GM23248 (cell line): ENCODE measurements around the gene RPL22. TPM values are rescaled to one million over a fixed set of nuclear protein-coding genes. Genes with fewer than 3 reads are reported as not detected.

Source experiments
- DNase-seq: peaks from one replicate; pipeline ENCODE4 v3.0.0-alpha.2; 2015
- H2AFZ ChIP-seq: fragments of 200-600 bp; sonication (generic); 2 replicates; pipeline ENCODE4 v1.6.1; 2016; ENCODE audit warnings: antibody characterized with exemption
- H3F3A ChIP-seq: fragments of 200-600 bp; sonication (generic); 2 replicates; pipeline ENCODE4 v1.6.1; 2016; ENCODE audit warnings: mild to moderate bottlenecking, antibody characterized with exemption, mixed run types; ENCODE audit not compliant: insufficient read depth
- H3K27ac ChIP-seq: fragments of 200-600 bp; sonication (generic); 2 replicates; pipeline ENCODE4 v1.5.1; 2016; ENCODE audit warnings: mild to moderate bottlenecking
- H3K27me3 ChIP-seq: fragments of 200-600 bp; sonication (generic); replicated peaks from 2 replicates; pipeline ENCODE4 v1.6.1; 2016; ENCODE audit warnings: mild to moderate bottlenecking; ENCODE audit not compliant: insufficient read depth
- H3K36me3 ChIP-seq: fragments of 200-600 bp; sonication (generic); 2 replicates; pipeline ENCODE4 v1.6.1; 2016; ENCODE audit warnings: low read depth, mild to moderate bottlenecking
- H3K4me1 ChIP-seq: fragments of 200-600 bp; sonication (generic); 2 replicates; pipeline ENCODE4 v1.6.1; 2016; ENCODE audit warnings: mild to moderate bottlenecking; ENCODE audit not compliant: insufficient read depth
- H3K4me2 ChIP-seq: fragments of 200-600 bp; sonication (generic); one replicate; pipeline ENCODE4 v1.6.1; 2016; ENCODE audit warnings: mild to moderate bottlenecking; ENCODE audit not compliant: unreplicated experiment
- H3K4me3 ChIP-seq: fragments of 200-600 bp; sonication (generic); 2 replicates; pipeline ENCODE4 v1.5.1; 2016; ENCODE audit warnings: mild to moderate bottlenecking
- H3K79me2 ChIP-seq: fragments of 200-600 bp; sonication (generic); 2 replicates; pipeline ENCODE4 v1.6.1; 2016; ENCODE audit warnings: mild to moderate bottlenecking; ENCODE audit not compliant: insufficient read depth
- H3K9ac ChIP-seq: fragments of 200-600 bp; sonication (generic); 2 replicates; pipeline ENCODE4 v1.6.1; 2016; ENCODE audit warnings: mild to moderate bottlenecking
- H3K9me2 ChIP-seq: fragments of 200-600 bp; sonication (generic); 2 replicates; pipeline ENCODE4 v1.6.1; 2016; ENCODE audit warnings: mixed run types, mild to moderate bottlenecking, moderate library complexity; ENCODE audit not compliant: insufficient read depth
- H3K9me3 ChIP-seq: fragments of 200-600 bp; sonication (generic); one replicate; pipeline ENCODE4 v1.6.1; 2017; ENCODE audit warnings: low read depth
- H4K20me1 ChIP-seq: fragments of 200-600 bp; sonication (generic); 2 replicates; pipeline ENCODE4 v1.6.0; 2016; ENCODE audit not compliant: insufficient read depth
- EZH2 ChIP-seq: fragments of 200-600 bp; sonication (generic); IDR thresholded peaks from 2 replicates; pipeline ENCODE4 v1.6.1; 2018; ENCODE audit warnings: antibody characterized with exemption, mild to moderate bottlenecking; ENCODE audit not compliant: insufficient read depth, poor library complexity, severe bottlenecking
- EZH2phosphoT487 ChIP-seq: fragments of 200-600 bp; sonication (generic); IDR thresholded peaks from 2 replicates; pipeline ENCODE4 v1.6.1; 2018; ENCODE audit warnings: antibody characterized with exemption, moderate library complexity, mild to moderate bottlenecking, low read depth; ENCODE audit not compliant: insufficient read depth
- WGBS, 2 experiments: methylation state at CpG; one replicate each; pipeline ENCODE4 v1.1.6; 2015 to 2017; ENCODE audit warnings: low lambda C conversion rate in 2 of 2, low coverage in 1 of 2; ENCODE audit errors: missing lambda C conversion rate in 2 of 2; 5-methylcytosine and 5-hydroxymethylcytosine counted together
- in situ Hi-C: fragments of 300-500 bp; cut with MboI; formaldehyde crosslinking; loops from 2 replicates; pipeline ENCODE4 v1.15.0; 2020
- polyA plus RNA-seq: library from polyadenylated mRNA; unstranded; fragments of >200 nt; fragmentation: Nextera tagmentation; extraction: Ambion mirVana; gene quantifications from 2 replicates; pipeline ENCODE4 v1.2.1, GENCODE V29; 2016
- total RNA-seq: library from RNA; depleted of rRNA; stranded (reverse); fragments of >200 nt; shearing (Covaris generic); gene quantifications from 2 replicates; pipeline ENCODE4 v1.2.3, GENCODE V29; 2014

Gene RPL22
- total and polyA plus RNA-seq, 2 experiments from 2014 or later = 127 to 137 TPM

DNA sequence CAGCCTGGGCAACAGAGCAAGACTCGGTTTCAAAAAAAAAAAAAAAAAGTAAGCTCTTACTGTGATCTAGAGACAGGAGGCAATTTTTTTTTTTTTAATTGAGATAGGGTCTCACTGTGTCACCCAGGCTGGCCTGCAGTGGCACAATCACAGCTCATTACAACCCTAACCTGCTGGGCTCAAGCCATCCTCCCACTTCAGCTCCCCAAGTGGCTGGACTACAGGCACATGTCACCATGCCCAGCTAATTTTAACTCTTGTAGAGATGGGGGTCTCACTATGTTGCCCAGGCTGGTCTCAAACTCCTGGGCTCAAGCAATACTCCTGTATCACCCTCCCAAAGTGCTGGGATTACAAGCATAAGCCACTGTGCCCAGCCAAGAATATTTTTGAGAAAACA, 7.4 kb downstream of the RPL22 start:
- Histone ChIP-seq H3K9me3 (no peaks in the 10 kb centered on the region), H3K4me2 (no peak overlapping the region), H3K4me1 (no peaks in the 10 kb centered on the region), H3K79me2 (peaks cover 97% of the 10 kb centered on the region), H3K4me3 (no peak overlapping the region), H3K36me3 (peaks cover 37% of the 10 kb centered on the region), H3K9ac (no peak overlapping the region), H3K27me3 (no peaks in the 10 kb centered on the region), H2AFZ (no peak overlapping the region), H4K20me1 (peaks cover 13% of the 10 kb centered on the region; the same call in 1 of the 2 replicates), H3K27ac (no peak overlapping the region), H3F3A (0 out of 2 replicates have a peak, but pooled peaks cover 7% of the 10 kb centered on the region), H3K9me2 (no peaks in the 10 kb centered on the region)
- in situ Hi-C loops = no loop called here
- no peak for DNase-seq
- 62 to 100% methylated on average over 1 of the region's 1 CpG for WGBS, 2 experiments
- TF ChIP-seq EZH2 (no peak), EZH2phosphoT487 (no peak)

DNA sequence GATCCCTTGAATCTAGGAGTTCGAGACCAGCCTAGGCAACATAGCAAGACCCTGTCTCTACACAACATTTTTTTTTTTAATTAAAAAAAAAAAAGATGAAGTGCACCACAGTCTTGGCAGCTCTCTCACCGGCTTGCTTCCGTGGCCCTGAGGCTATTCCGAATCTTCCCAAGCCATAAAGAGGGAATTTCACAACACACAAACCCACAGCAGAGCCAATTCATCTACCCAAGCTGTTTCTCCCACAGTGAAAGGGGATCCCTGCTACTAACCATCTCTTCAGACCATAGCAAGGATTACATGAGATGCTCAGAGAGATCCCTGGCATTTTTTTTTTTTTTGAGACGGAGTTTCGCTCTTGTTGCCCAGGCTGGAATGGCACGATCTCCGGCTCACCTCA, 10.9 kb downstream of the RPL22 start:
- no peak overlapping the region for H3K27ac ChIP-seq
- H3K9me3 ChIP-seq = no peaks in the 10 kb centered on the region
- no peaks in the 10 kb centered on the region for H3K27me3 ChIP-seq
- peaks cover 66% of the 10 kb centered on the region for H3K79me2 ChIP-seq
- no peak overlapping the region for H3K4me2 ChIP-seq
- H4K20me1 ChIP-seq = peaks cover 16% of the 10 kb centered on the region; the same call in 1 of the 2 replicates
- no peak overlapping the region for H3K9ac ChIP-seq
- no peak overlapping the region for H3K4me3 ChIP-seq
- in situ Hi-C loops = no loop called here
- no peak for DNase-seq
- TF ChIP-seq EZH2phosphoT487 (no peak), EZH2 (no peak)
- peaks cover 31% of the 10 kb centered on the region for H3F3A ChIP-seq
- H3K4me1 ChIP-seq = peaks cover 5% of the 10 kb centered on the region
- no peak overlapping the region for H2AFZ ChIP-seq
- H3K36me3 ChIP-seq = peaks cover 19% of the 10 kb centered on the region; the same call in 1 of the 2 replicates
- H3K9me2 ChIP-seq = no peaks in the 10 kb centered on the region
- WGBS, 2 experiments = 84 to 87% methylated on average over 8 of the region's 8 CpGs

DNA sequence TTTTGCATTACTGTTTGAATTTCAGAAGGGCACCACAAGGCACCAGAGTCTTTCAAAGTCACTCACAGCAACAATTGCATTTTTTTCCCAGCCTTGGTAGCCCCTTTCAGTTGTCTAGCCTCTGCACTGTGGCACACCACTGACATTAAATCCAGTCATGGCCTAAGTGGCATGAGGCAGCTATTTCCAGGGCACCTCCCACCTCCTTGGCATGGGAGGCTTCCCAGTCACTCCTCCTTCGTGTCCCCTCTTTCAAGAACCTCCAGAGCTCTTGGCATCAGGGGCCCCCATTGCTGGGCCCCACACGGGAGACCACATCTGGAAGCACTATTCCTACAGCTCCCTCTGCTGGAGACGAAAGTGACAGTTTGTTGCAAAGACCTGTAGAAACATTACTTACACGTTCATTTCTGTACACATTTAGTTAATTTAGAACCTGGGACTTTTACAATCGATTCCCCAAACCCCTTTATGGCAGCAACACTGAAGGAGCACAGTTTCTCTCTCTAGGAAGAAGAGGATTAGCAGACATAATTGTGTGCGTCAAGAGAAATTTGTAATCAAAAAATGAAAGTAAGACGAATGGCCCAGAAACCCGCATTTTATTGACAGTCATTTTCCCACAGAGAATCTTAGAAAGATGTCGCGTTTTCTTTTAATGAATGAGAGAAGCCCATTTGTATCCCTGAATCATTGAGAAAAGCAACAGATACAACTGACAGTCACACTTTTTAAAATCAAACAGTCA, 13.6 kb downstream of the RPL22 start:
- H3K27me3 ChIP-seq = no peaks in the 10 kb centered on the region
- TF ChIP-seq EZH2 (no peak), EZH2phosphoT487 (no peak)
- peaks cover 16% of the 10 kb centered on the region; the same call in 1 of the 2 replicates for H3K36me3 ChIP-seq
- no peaks in the 10 kb centered on the region for H3K9me2 ChIP-seq
- DNase-seq = peak; percentile 62
- H3K4me1 ChIP-seq = peaks cover 8% of the 10 kb centered on the region
- H3K9me3 ChIP-seq = no peaks in the 10 kb centered on the region
- no peak overlapping the region for H3K27ac ChIP-seq
- H3K4me3 ChIP-seq = no peak overlapping the region
- H3K9ac ChIP-seq = no peak overlapping the region
- peaks cover 16% of the 10 kb centered on the region; the same call in 1 of the 2 replicates for H4K20me1 ChIP-seq
- in situ Hi-C loops = no loop called here
- WGBS, 2 experiments = 68 to 74% methylated on average over 10 of the region's 10 CpGs
- H2AFZ ChIP-seq = no peak overlapping the region
- H3K4me2 ChIP-seq = no peak overlapping the region
- H3K79me2 ChIP-seq = peaks cover 42% of the 10 kb centered on the region
- H3F3A ChIP-seq = peaks cover 39% of the 10 kb centered on the region

DNA sequence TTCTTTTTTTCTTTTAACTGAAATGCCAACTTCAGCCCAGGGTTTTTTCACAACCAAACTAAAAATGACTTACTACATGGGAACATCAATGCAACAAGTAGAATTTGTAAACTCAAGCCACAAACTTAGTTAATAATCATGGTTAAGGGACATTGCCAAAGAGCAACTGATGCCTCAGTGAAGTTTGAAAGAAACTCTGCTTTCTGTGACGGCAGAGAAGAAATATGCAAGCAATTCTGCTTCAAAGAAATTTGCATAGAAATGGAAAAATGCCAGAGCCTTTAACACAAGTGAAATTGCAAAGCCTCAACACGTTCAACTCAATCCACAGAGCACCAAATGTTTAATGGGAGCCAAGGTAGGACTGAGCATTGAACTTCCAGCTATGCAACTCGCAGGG, 14.2 kb downstream of the RPL22 start:
- Histone ChIP-seq H3F3A (peaks cover 35% of the 10 kb centered on the region), H3K36me3 (peaks cover 10% of the 10 kb centered on the region; the same call in 1 of the 2 replicates), H4K20me1 (peaks cover 16% of the 10 kb centered on the region; the same call in 1 of the 2 replicates), H3K79me2 (peaks cover 36% of the 10 kb centered on the region), H3K4me1 (peaks cover 8% of the 10 kb centered on the region), H3K27me3 (no peaks in the 10 kb centered on the region), H3K9me3 (no peaks in the 10 kb centered on the region), H3K4me3 (no peak overlapping the region), H3K9ac (no peak overlapping the region), H3K27ac (no peak overlapping the region), H2AFZ (no peak overlapping the region), H3K4me2 (no peak overlapping the region), H3K9me2 (no peaks in the 10 kb centered on the region)
- 66 to 78% methylated on average over 3 of the region's 3 CpGs for WGBS, 2 experiments
- peak; percentile 62 for DNase-seq
- in situ Hi-C loops = no loop called here
- TF ChIP-seq EZH2 (no peak), EZH2phosphoT487 (no peak)
